WTC11 (cell line): ENCODE data around the gene LRRC7. TPM values are rescaled to one million over a fixed set of nuclear protein-coding genes. Genes with fewer than 3 reads are reported as not detected.

ENCODE experiments used
- ATAC-seq: fragments of 200-7000 bp; cut with Tn5 transposase; 2 replicates; pipeline ENCODE4 v1.10.0; 2021; ENCODE audit warnings: mild to moderate bottlenecking, moderate library complexity
- CTCF ChIA-PET: fragments of 300-600 bp; sonication (Branson Sonifier 250); formaldehyde crosslinking; loops from one replicate; lab custom pipeline; 2021; ENCODE audit warnings: antibody characterized with exemption; lab: Charles Lee
- POLR2A ChIA-PET: fragments of 350-600 bp; sonication (Branson Sonifier 250); formaldehyde crosslinking; loops from one replicate; lab custom pipeline; 2021; ENCODE audit warnings: antibody characterized with exemption; lab: Charles Lee
- DNase-seq: peaks from one replicate; pipeline ENCODE4 v3.0.0; 2021; ENCODE audit warnings: low spot score
- H3K27ac Mint-ChIP-seq: 2 replicates; pipeline ENCODE4 v1.8.0; 2021; ENCODE audit warnings: mixed read lengths
- H3K27me3 Mint-ChIP-seq: 2 replicates; pipeline ENCODE4 v1.8.0; 2021; ENCODE audit warnings: low read depth, mild to moderate bottlenecking, moderate library complexity, mixed read lengths
- H3K36me3 Mint-ChIP-seq: 2 replicates; pipeline ENCODE4 v1.8.0; 2021; ENCODE audit warnings: mixed read lengths
- H3K4me1 Mint-ChIP-seq: 2 replicates; pipeline ENCODE4 v1.8.0; 2022; ENCODE audit warnings: mixed read lengths
- H3K4me3 Mint-ChIP-seq: 2 replicates; pipeline ENCODE4 v1.8.0; 2021; ENCODE audit warnings: mild to moderate bottlenecking, moderate library complexity, mixed read lengths
- H3K9me3 Mint-ChIP-seq: 2 replicates; pipeline ENCODE4 v1.8.0; 2021; ENCODE audit warnings: mixed read lengths
- ATF6 ChIP-seq: sonication (generic); formaldehyde crosslinking; IDR thresholded peaks from 2 replicates; pipeline ENCODE4 v1.8.1; 2023; ENCODE audit warnings: mild to moderate bottlenecking, missing genetic modification reagents
- CBFB ChIP-seq: sonication (generic); formaldehyde crosslinking; IDR thresholded peaks from 2 replicates; pipeline ENCODE4 v1.8.1; 2022; ENCODE audit warnings: mild to moderate bottlenecking, low read depth, missing genetic modification reagents
- CREB1 ChIP-seq: sonication (generic); formaldehyde crosslinking; IDR thresholded peaks from 2 replicates; pipeline ENCODE4 v1.8.0; 2023; ENCODE audit warnings: mild to moderate bottlenecking, missing genetic modification reagents
- E2F4 ChIP-seq: sonication (generic); formaldehyde crosslinking; IDR thresholded peaks from 2 replicates; pipeline ENCODE4 v1.8.1; 2022; ENCODE audit warnings: low read depth, mild to moderate bottlenecking, moderate library complexity, missing genetic modification reagents, borderline replicate concordance
- GTF2I ChIP-seq: fragments of 250-450 bp; sonication (Bioruptor Pico); conservative IDR thresholded peaks from 2 replicates; pipeline ENCODE4 v1.4.0; 2021; ENCODE audit warnings: mild to moderate bottlenecking
- MLX ChIP-seq: sonication (generic); formaldehyde crosslinking; IDR thresholded peaks from 2 replicates; pipeline ENCODE4 v1.8.1; 2023; ENCODE audit warnings: mild to moderate bottlenecking, missing genetic modification reagents, moderate library complexity
- NR1H2 ChIP-seq: sonication (generic); formaldehyde crosslinking; IDR thresholded peaks from 2 replicates; pipeline ENCODE4 v1.9.0; 2021; ENCODE audit warnings: mild to moderate bottlenecking, moderate library complexity, missing genetic modification reagents
- NR2C2 ChIP-seq: sonication (generic); formaldehyde crosslinking; IDR thresholded peaks from 2 replicates; pipeline ENCODE4 v1.8.0; 2022; ENCODE audit warnings: mild to moderate bottlenecking, missing genetic modification reagents
- SMAD4 ChIP-seq: sonication (generic); formaldehyde crosslinking; IDR thresholded peaks from 2 replicates; pipeline ENCODE4 v1.8.0; 2022; ENCODE audit warnings: mild to moderate bottlenecking, missing genetic modification reagents
- TEAD4 ChIP-seq: sonication (generic); formaldehyde crosslinking; IDR thresholded peaks from 2 replicates; pipeline ENCODE4 v1.8.0; 2022; ENCODE audit warnings: mild to moderate bottlenecking, missing genetic modification reagents
- USF1 ChIP-seq: sonication (generic); formaldehyde crosslinking; IDR thresholded peaks from 2 replicates; pipeline ENCODE4 v1.8.0; 2022; ENCODE audit warnings: mild to moderate bottlenecking, missing genetic modification reagents
- ZBTB21 ChIP-seq: sonication (generic); formaldehyde crosslinking; IDR thresholded peaks from 2 replicates; pipeline ENCODE4 v1.8.1; 2023; ENCODE audit warnings: mild to moderate bottlenecking, missing genetic modification reagents, borderline replicate concordance
- ZNF121 ChIP-seq: sonication (generic); formaldehyde crosslinking; IDR thresholded peaks from 2 replicates; pipeline ENCODE4 v1.8.0; 2023; ENCODE audit warnings: missing genetic modification reagents
- ZNF281 ChIP-seq: sonication (generic); formaldehyde crosslinking; IDR thresholded peaks from 2 replicates; pipeline ENCODE4 v1.8.0; 2023; ENCODE audit warnings: mild to moderate bottlenecking, missing genetic modification reagents
- ZNF317 ChIP-seq: sonication (generic); formaldehyde crosslinking; IDR thresholded peaks from 2 replicates; pipeline ENCODE4 v1.8.1; 2023; ENCODE audit warnings: low read depth, mild to moderate bottlenecking, moderate library complexity, missing genetic modification reagents, borderline replicate concordance
- ZNF416 ChIP-seq: fragments of 250-450 bp; sonication (Bioruptor Pico); IDR thresholded peaks from 2 replicates; pipeline ENCODE4 v1.9.0; 2021; ENCODE audit warnings: mild to moderate bottlenecking, inconsistent platforms
- ZNF425 ChIP-seq: fragments of 250-450 bp; sonication (Bioruptor Pico); conservative IDR thresholded peaks from 2 replicates; pipeline ENCODE4 v1.9.0; 2021; ENCODE audit warnings: mild to moderate bottlenecking
- total RNA-seq: library from RNA; stranded (reverse); gene quantifications from 3 replicates; pipeline ENCODE4 v1.2.3, GENCODE V29; 2021

LRRC7 gene
- total RNA-seq, 1 experiment from 2014 or later: not detected

GRCh38 chr1:70140343-70140742 lies 572.6 kb downstream of the LRRC7 start:
- no peak for DNase-seq
- CTCF ChIA-PET: interaction anchor here (0.8 to 1.4 kb wide), 6 partner anchors 7 to 106 kb away, joined by 3 to 4 read pairs (median 3); partner anchors contain the start of gene SRSF11
- no peak; the same call in 1 of the 2 replicates for ATAC-seq
- Mint-ChIP-seq H3K27me3 (no peaks in the 10 kb centered on the region), H3K27ac (0 out of 2 replicates have a peak overlapping the region, but pooled peaks have one; percentile 55), H3K4me3 (no peak overlapping the region), H3K9me3 (no peaks in the 10 kb centered on the region), H3K4me1 (peaks cover 40% of the 10 kb centered on the region), H3K36me3 (no peaks in the 10 kb centered on the region)
- POLR2A ChIA-PET: no interaction called here
- TF ChIP-seq MLX (CRISPR knock-in tag) (no peak), ZNF425 (CRISPR knock-in tag) (no peak), GTF2I (CRISPR knock-in tag) (no peak), ZNF416 (CRISPR knock-in tag) (no peak), ZNF317 (CRISPR knock-in tag) (no peak), ATF6 (CRISPR knock-in tag) (no peak), CBFB (CRISPR knock-in tag) (no peak), CREB1 (CRISPR knock-in tag) (no peak), ZBTB21 (no peak), NR2C2 (CRISPR knock-in tag) (no peak), SMAD4 (CRISPR knock-in tag) (no peak), NR1H2 (no peak), E2F4 (no peak), ZNF281 (CRISPR knock-in tag) (no peak), ZNF121 (CRISPR knock-in tag) (no peak), TEAD4 (CRISPR knock-in tag) (no peak), USF1 (no peak)
